Aorta (tissue), 5 donors: ENCODE measurements around the gene ARHGEF16. TPM values are rescaled to one million over a fixed set of nuclear protein-coding genes. Genes with fewer than 3 reads are reported as not detected.

Experiments used
- ATAC-seq: fragments of 200-7000 bp; cut with Tn5 transposase; one replicate; pipeline ENCODE4 v1.9.1; 2022; ENCODE audit warnings: moderate library complexity; ENCODE audit not compliant: low FRiP score
- DNase-seq, 2 donors: peaks; one replicate each; pipeline ENCODE4 v3.0.0-alpha.2; 2020
- H3K27ac ChIP-seq, 2 donors: one replicate each; pipeline ENCODE4 v1.5.1; 2013; ENCODE audit warnings: low read length in 2 of 2, mild to moderate bottlenecking in 2 of 2, moderate library complexity in 2 of 2, control low read depth in 1 of 2, inconsistent platforms in 1 of 2, low read depth in 1 of 2
- H3K27me3 ChIP-seq, 2 donors: one replicate each; pipeline ENCODE4 v1.6.1; 2013; ENCODE audit warnings: control low read depth in 1 of 2, low read length in 1 of 2, mild to moderate bottlenecking in 1 of 2, moderate library complexity in 1 of 2; ENCODE audit not compliant: insufficient read depth in 2 of 2, control insufficient read depth in 1 of 2
- H3K36me3 ChIP-seq, 2 donors: one replicate each; pipeline ENCODE4 v1.6.1; 2013; ENCODE audit warnings: control low read depth in 1 of 2, low read length in 1 of 2, mild to moderate bottlenecking in 1 of 2; ENCODE audit not compliant: insufficient read depth in 2 of 2, control insufficient read depth in 1 of 2
- H3K4me1 ChIP-seq, 2 donors: one replicate each; pipeline ENCODE4 v1.6.1; 2013; ENCODE audit warnings: low read length in 2 of 2, control low read depth in 1 of 2, mild to moderate bottlenecking in 1 of 2, moderate library complexity in 1 of 2; ENCODE audit not compliant: insufficient read depth in 2 of 2, control insufficient read depth in 1 of 2
- H3K4me3 ChIP-seq, 2 donors: one replicate each; pipeline ENCODE4 v1.5.1; 2013; ENCODE audit warnings: low read length in 2 of 2, control low read depth in 1 of 2, mild to moderate bottlenecking in 1 of 2
- H3K9me3 ChIP-seq: one replicate; pipeline ENCODE4 v1.6.1; 2013; ENCODE audit warnings: mild to moderate bottlenecking, low read length; ENCODE audit not compliant: control insufficient read depth
- WGBS, 2 donors: extraction: QIAGEN DNeasy Blood & Tissue Kit; methylation state at CpG; one replicate each; pipeline ENCODE4 v1.1.7; 2013; 5-methylcytosine and 5-hydroxymethylcytosine counted together
- intact Hi-C, 2 donors: fragments of 100-400 bp; cut with DNase I; formaldehyde crosslinking; loops; one replicate each; pipeline versions ENCODE4 v1.14.2 to v1.15.0; 2022
- polyA plus RNA-seq, 2 donors: library from polyadenylated mRNA; stranded (reverse); fragments of 200-250 nt; gene quantifications; one replicate each; pipeline ENCODE4 v1.2.3, GENCODE V29; 2013
- total RNA-seq, 2 donors: library from RNA; stranded (reverse); fragmentation: NEBNext Ultra II Directional; extraction: Animal tissue kit (Norgen Biotek cat#: 25700); gene quantifications; one replicate each; pipeline ENCODE4 v1.2.1, GENCODE V29; 2021
- donor health status: healthy with polysubstance abuse.
- donor health status: Bipolar disorder and iron deficiency.
- donor health status: DM: no; HTN: no; CAD: no.
- donor health status: DM: no; HTN: no; CAD: no.
- donor health status: DM: yes; HTN: yes; CAD: no.

Gene ARHGEF16
- total and polyA plus RNA-seq, 4 donors: 0.62 to 8.8 (median 1.4) TPM; not detected in 1

DNA sequence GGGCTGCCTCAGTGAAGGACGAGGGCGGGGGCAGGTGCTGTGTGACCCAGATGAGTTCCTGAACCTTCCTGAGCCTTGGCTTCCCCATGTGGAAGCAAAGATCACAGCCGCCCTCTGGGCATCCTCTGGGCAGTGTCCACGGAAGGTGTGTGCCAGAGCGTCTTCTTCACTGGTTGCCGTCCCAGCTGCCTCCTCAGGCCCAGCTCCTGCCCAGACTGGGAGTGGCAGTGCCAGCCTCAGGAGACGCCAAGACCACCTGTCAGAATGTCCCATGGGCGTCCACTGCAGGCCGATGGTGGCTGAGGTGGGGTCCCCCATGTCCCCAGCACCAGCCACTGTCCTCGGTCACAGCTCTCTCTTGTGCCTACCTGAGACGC, 10.2 kb downstream of the ARHGEF16 start:
- H3K36me3 ChIP-seq: no peaks in the 10 kb centered on the region
- peak in 1 of 2 donors; percentile 32 for DNase-seq
- 88% methylated on average over 11 of the region's 11 CpGs for WGBS, 2 donors
- no peak for ATAC-seq
- no peaks in the 10 kb centered on the region for H3K27me3 ChIP-seq
- intact Hi-C loops: no loop called here
- no peaks in the 10 kb centered on the region for H3K9me3 ChIP-seq
- H3K27ac ChIP-seq: no peak overlapping the region
- H3K4me3 ChIP-seq: no peak overlapping the region
- no peaks in the 10 kb centered on the region for H3K4me1 ChIP-seq

GRCh38 chr1:3465091-3465934, 10.8 kb downstream of the ARHGEF16 start:
- Histone ChIP-seq H3K27ac (no peak overlapping the region), H3K4me3 (no peak overlapping the region), H3K4me1 (no peaks in the 10 kb centered on the region), H3K27me3 (no peaks in the 10 kb centered on the region), H3K9me3 (no peaks in the 10 kb centered on the region), H3K36me3 (no peaks in the 10 kb centered on the region)
- 79 to 84% methylated on average over 26 to 28 of the region's 28 CpGs for WGBS, 2 donors
- intact Hi-C loops: no loop called here
- DNase-seq (peak; percentile 41 to 65), ATAC-seq (no peak)

- H3K4me3 ChIP-seq: no peak overlapping the region
- peak; percentile 29 to 57 for DNase-seq
- 85 to 88% methylated on average over 17 of the region's 17 CpGs for WGBS, 2 donors
- no peaks in the 10 kb centered on the region for H3K36me3 ChIP-seq
- H3K27ac ChIP-seq: no peak overlapping the region
- H3K4me1 ChIP-seq: no peaks in the 10 kb centered on the region
- intact Hi-C loops: no loop called here
- H3K27me3 ChIP-seq: no peaks in the 10 kb centered on the region
- no peak for ATAC-seq
- no peaks in the 10 kb centered on the region for H3K9me3 ChIP-seq
These were observed 11.5 kb downstream of the ARHGEF16 start for GRCh38 chr1:3465935-3466321.

DNA sequence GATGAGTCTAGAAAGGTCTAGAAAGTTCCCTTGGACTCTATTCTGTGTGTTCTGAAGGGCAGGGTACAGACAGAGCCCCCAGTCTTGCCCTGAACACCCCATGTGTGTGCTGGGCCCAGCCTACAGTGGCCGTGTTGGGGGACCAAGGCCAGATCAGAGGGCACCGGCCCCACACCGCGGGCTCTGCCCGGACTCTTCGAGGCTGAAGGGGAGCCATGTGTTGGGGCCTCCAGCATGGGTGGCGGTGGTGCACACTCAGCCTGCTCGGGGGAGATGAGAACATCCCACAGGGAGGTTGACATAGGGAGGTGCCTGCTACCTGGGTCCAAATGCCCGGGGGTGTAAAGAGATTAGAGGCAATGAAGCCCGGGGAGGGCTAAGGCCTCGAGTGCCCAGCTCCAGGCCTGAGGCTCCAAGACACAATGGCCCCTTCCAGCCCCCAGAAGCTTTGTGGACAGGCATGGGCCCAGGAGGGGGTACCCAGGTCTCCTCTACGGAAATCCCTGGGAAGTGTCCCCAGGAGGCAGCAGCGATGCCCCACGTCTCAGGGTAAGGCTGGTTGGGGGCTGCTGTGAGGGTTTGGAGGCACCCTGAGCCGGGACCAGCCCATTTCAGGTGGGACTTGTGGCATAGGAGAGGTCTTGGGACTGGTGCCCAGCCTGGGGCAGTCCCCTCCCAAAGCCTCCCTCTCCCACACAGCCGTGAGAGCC, 12.1 kb downstream of the ARHGEF16 start:
- ATAC-seq: no peak
- peak; percentile 37 to 68 for DNase-seq
- Histone ChIP-seq H3K9me3 (no peaks in the 10 kb centered on the region), H3K36me3 (no peaks in the 10 kb centered on the region), H3K4me1 (no peaks in the 10 kb centered on the region), H3K4me3 (no peak overlapping the region), H3K27me3 (no peaks in the 10 kb centered on the region), H3K27ac (no peak overlapping the region)
- 86 to 90% methylated on average over 16 of the region's 16 CpGs for WGBS, 2 donors
- intact Hi-C loops: no loop called here

GRCh38 chr1:3467096-3468036, 12.9 kb downstream of the ARHGEF16 start:
- Histone ChIP-seq H3K27ac (no peak overlapping the region), H3K36me3 (no peaks in the 10 kb centered on the region), H3K4me3 (no peak overlapping the region), H3K27me3 (no peaks in the 10 kb centered on the region), H3K9me3 (no peaks in the 10 kb centered on the region), H3K4me1 (no peaks in the 10 kb centered on the region)
- 81 to 85% methylated on average over 33 to 35 of the region's 35 CpGs for WGBS, 2 donors
- peak; percentile 41 to 72 for DNase-seq
- intact Hi-C loops: no loop called here
- no peak for ATAC-seq

GRCh38 chr1:3468236-3469103, 14.0 kb downstream of the ARHGEF16 start:
- no peaks in the 10 kb centered on the region for H3K9me3 ChIP-seq
- no peak overlapping the region for H3K4me3 ChIP-seq
- intact Hi-C loops: no loop called here
- WGBS, 2 donors: 82 to 87% methylated on average over 34 of the region's 34 CpGs
- no peak for ATAC-seq
- no peaks in the 10 kb centered on the region for H3K36me3 ChIP-seq
- no peaks in the 10 kb centered on the region for H3K4me1 ChIP-seq
- no peak overlapping the region for H3K27ac ChIP-seq
- peak; percentile 47 to 73 for DNase-seq
- no peaks in the 10 kb centered on the region for H3K27me3 ChIP-seq

- H3K27me3 ChIP-seq: no peaks in the 10 kb centered on the region
- no peaks in the 10 kb centered on the region for H3K4me1 ChIP-seq
- H3K27ac ChIP-seq: no peak overlapping the region
- WGBS, 2 donors: 87 to 89% methylated on average over 31 of the region's 31 CpGs
- DNase-seq (peak; percentile 27 to 74), ATAC-seq (no peak)
- no peaks in the 10 kb centered on the region for H3K36me3 ChIP-seq
- intact Hi-C loops: no loop called here
- no peaks in the 10 kb centered on the region for H3K9me3 ChIP-seq
- no peak overlapping the region for H3K4me3 ChIP-seq
These were observed 14.8 kb downstream of the ARHGEF16 start for GRCh38 chr1:3469104-3469848.
